HepG2 (cell line): Measurements from ENCODE around the gene SPG7. TPM values are rescaled to one million over a fixed set of nuclear protein-coding genes. Genes with fewer than 3 reads are reported as not detected.

ENCODE experiments used
- ATAC-seq: fragments of 200-7000 bp; cut with Tn5 transposase; 3 replicates; pipeline ENCODE4 v1.9.1; 2020; ENCODE audit warnings: mild to moderate bottlenecking, moderate library complexity
- BruUV-seq: library from RNA; stranded (reverse); fragments of 400-500 nt; replicated peaks from 2 replicates; lab custom pipeline; 2021; lab: Mats Ljungman, UMichigan
- CTCF ChIA-PET: fragments of 300-600 bp; formaldehyde crosslinking; extraction: SDS; loops from one replicate; lab custom pipeline; 2021; ENCODE audit warnings: low total read pairs, inconsistent platforms, low intra/inter-chr PET ratio; lab: Yijun Ruan, JAX
- POLR2A ChIA-PET: fragments of 350-600 bp; sonication (Branson Sonifier 250); formaldehyde crosslinking; loops from one replicate; lab custom pipeline; 2020; ENCODE audit warnings: antibody characterized with exemption, inconsistent platforms; lab: Yijun Ruan, JAX
- DNase-seq: peaks from one replicate; pipeline ENCODE4 v3.0.0-alpha.2; 2015; ENCODE audit warnings: low spot score
- FAIRE-seq: peaks from 3 replicates; lab custom pipeline; 2011; peaks lifted over from hg19 to GRCh38; lab: Jason Lieb, UNC
- H2AFZ ChIP-seq: one replicate; pipeline ENCODE4 v1.6.1; 2011; ENCODE audit warnings: low read length, inconsistent platforms
- H3K27ac ChIP-seq: fragments of 300-600 bp; 3 replicates; pipeline ENCODE4 v1.8.0; 2011; ENCODE audit warnings: mixed run types, mild to moderate bottlenecking, mixed read lengths, low read length, inconsistent platforms; ENCODE audit not compliant: insufficient read depth; ENCODE audit errors: extremely low read length
- H3K27me3 ChIP-seq, 2 experiments: fragments of 200-600 bp in 1 of 2; 2 replicates in 1 of 2; 3 replicates in 1 of 2; pipeline versions ENCODE4 v1.6.0 to v1.8.0; 2011; ENCODE audit warnings: low read length in 2 of 2, mild to moderate bottlenecking in 2 of 2, moderate library complexity in 2 of 2, inconsistent platforms in 1 of 2; ENCODE audit not compliant: insufficient read depth in 2 of 2, control insufficient read depth in 1 of 2
- H3K36me3 ChIP-seq, 2 experiments: fragments of 200-600 bp in 1 of 2; replicated peaks in 1 of 2; 2 replicates in 1 of 2; 3 replicates in 1 of 2; pipeline versions ENCODE4 v1.5.1 to v1.8.0; 2011; ENCODE audit warnings: low read length in 2 of 2, inconsistent platforms in 1 of 2; ENCODE audit not compliant: insufficient read depth in 2 of 2, control insufficient read depth in 1 of 2
- H3K4me1 ChIP-seq: 2 replicates; pipeline ENCODE4 v1.5.1; 2012; ENCODE audit warnings: low read length, inconsistent platforms; ENCODE audit not compliant: insufficient read depth
- H3K4me2 ChIP-seq: 2 replicates; pipeline ENCODE4 v1.6.0; 2011; ENCODE audit warnings: low read depth, low read length, inconsistent platforms
- H3K4me3 ChIP-seq, 3 experiments: fragments of 200-600 bp in 1 of 3; sonication (generic), shearing (Covaris generic) in 1 of 3; replicated peaks in 1 of 3; 2 replicates each; pipeline ENCODE4 v1.5.1; 2011 to 2016; ENCODE audit warnings: low read length in 3 of 3, inconsistent platforms in 2 of 3, low read depth in 2 of 3, mild to moderate bottlenecking in 2 of 3, control low read depth in 1 of 3, mixed read lengths in 1 of 3; ENCODE audit not compliant: insufficient read depth in 1 of 3
- H3K79me2 ChIP-seq: one replicate; pipeline ENCODE4 v1.6.1; 2011; ENCODE audit warnings: low read length, inconsistent platforms; ENCODE audit not compliant: insufficient read depth
- H3K9ac ChIP-seq: 2 replicates; pipeline ENCODE4 v1.6.0; 2011; ENCODE audit warnings: mild to moderate bottlenecking, low read depth, low read length, inconsistent platforms; ENCODE audit not compliant: insufficient read depth
- H3K9me3 ChIP-seq: 2 replicates; pipeline ENCODE4 v1.5.1; 2012; ENCODE audit warnings: mild to moderate bottlenecking, low read length
- H4K20me1 ChIP-seq: 2 replicates; pipeline ENCODE4 v1.6.0; 2011; ENCODE audit warnings: inconsistent platforms, mild to moderate bottlenecking, low read length, moderate library complexity; ENCODE audit not compliant: insufficient read depth
- DDIT3 ChIP-seq: sonication (generic); formaldehyde crosslinking; IDR thresholded peaks from 2 replicates; pipeline ENCODE4 v1.4.0; 2020; ENCODE audit warnings: mild to moderate bottlenecking, missing genetic modification reagents
- ERF ChIP-seq: IDR thresholded peaks from 2 replicates; pipeline ENCODE4 v1.6.1; 2018; ENCODE audit warnings: missing biosample characterization, missing genetic modification reagents
- HMGA1 ChIP-seq: sonication (generic); formaldehyde crosslinking; conservative IDR thresholded peaks from 2 replicates; pipeline ENCODE4 v1.4.0; 2020; ENCODE audit warnings: missing genetic modification reagents
- HNRNPL ChIP-seq: fragments of 200-400 bp; formaldehyde crosslinking; IDR thresholded peaks from 2 replicates; pipeline ENCODE4 v1.6.1; 2017; ENCODE audit warnings: mild to moderate bottlenecking, low read depth, low read length
- MAFG ChIP-seq: sonication (generic); formaldehyde crosslinking; IDR thresholded peaks from 2 replicates; pipeline ENCODE4 v1.5.1; 2020; ENCODE audit warnings: mild to moderate bottlenecking, missing genetic modification reagents
- MIXL1 ChIP-seq: IDR thresholded peaks from 2 replicates; pipeline ENCODE4 v1.6.1; 2016
- MTERF4 ChIP-seq: sonication (generic); formaldehyde crosslinking; IDR thresholded peaks from 2 replicates; pipeline ENCODE4 v1.8.0; 2023; ENCODE audit warnings: mild to moderate bottlenecking, missing genetic modification reagents
- PITX1 ChIP-seq: sonication (generic); formaldehyde crosslinking; IDR thresholded peaks from 2 replicates; pipeline ENCODE4 v1.5.1; 2020; ENCODE audit warnings: mild to moderate bottlenecking, missing genetic modification reagents
- PRDM4 ChIP-seq: sonication (generic); formaldehyde crosslinking; IDR thresholded peaks from 2 replicates; pipeline ENCODE4 v1.9.0; 2021; ENCODE audit warnings: missing genetic modification reagents, borderline replicate concordance
- SNAI1 ChIP-seq: sonication (generic); formaldehyde crosslinking; IDR thresholded peaks from 2 replicates; pipeline ENCODE4 v1.5.0; 2020; ENCODE audit warnings: mild to moderate bottlenecking, missing genetic modification reagents, borderline replicate concordance
- TFE3 ChIP-seq: IDR thresholded peaks from 2 replicates; pipeline ENCODE4 v1.6.1; 2016
- THRA ChIP-seq: sonication (generic); formaldehyde crosslinking; IDR thresholded peaks from 2 replicates; pipeline ENCODE4 v1.4.0; 2020; ENCODE audit warnings: missing genetic modification reagents, borderline replicate concordance
- ZIK1 ChIP-seq: sonication (generic); formaldehyde crosslinking; IDR thresholded peaks from 2 replicates; pipeline ENCODE4 v1.5.0; 2020; ENCODE audit warnings: mild to moderate bottlenecking, low read depth, missing genetic modification reagents, borderline replicate concordance
- ZMAT3 ChIP-seq: sonication (generic); formaldehyde crosslinking; conservative IDR thresholded peaks from 2 replicates; pipeline ENCODE4 v1.7.0; 2021; ENCODE audit warnings: missing genetic modification reagents
- ZNF17 ChIP-seq: sonication (generic); formaldehyde crosslinking; IDR thresholded peaks from 2 replicates; pipeline ENCODE4 v1.5.0; 2020; ENCODE audit warnings: mild to moderate bottlenecking, missing genetic modification reagents
- ZNF232 ChIP-seq: sonication (generic); formaldehyde crosslinking; IDR thresholded peaks from 2 replicates; pipeline ENCODE4 v1.4.0; 2020; ENCODE audit warnings: missing genetic modification reagents, borderline replicate concordance
- ZNF839 ChIP-seq: sonication (generic); formaldehyde crosslinking; IDR thresholded peaks from 2 replicates; pipeline ENCODE4 v1.4.0; 2020; ENCODE audit warnings: missing genetic modification reagents, mild to moderate bottlenecking, borderline replicate concordance
- ZSCAN22 ChIP-seq: sonication (generic); formaldehyde crosslinking; IDR thresholded peaks from 2 replicates; pipeline ENCODE4 v1.4.0; 2020; ENCODE audit warnings: mild to moderate bottlenecking, missing genetic modification reagents
- WGBS: methylation state at CpG from one replicate; pipeline ENCODE4 v1.1.6; 2017; ENCODE audit warnings: low lambda C conversion rate; 5-methylcytosine and 5-hydroxymethylcytosine counted together
- in situ Hi-C: cut with HindIII; loops from 2 replicates; pipeline ENCODE4 v1.10.0; 2017; ENCODE audit warnings: low pct_unique_long_range_greater_than_20kb; ENCODE audit not compliant: extremely low pct_ligation_motif_present
- intact Hi-C: fragments of 100-400 bp; cut with micrococcal nuclease; formaldehyde crosslinking; loops from one replicate; pipeline ENCODE4 v1.10.0; 2022; ENCODE audit not compliant: unreplicated experiment
- polyA plus RNA-seq, 8 experiments: library from polyadenylated mRNA; depleted of rRNA in 3 of 8; stranded (reverse) in 7 of 8; unstranded in 1 of 8; fragments of >200 nt; fragmentation: Illumina TruSeq in 4 of 8; extraction: Trizol in 4 of 8; gene quantifications; 2 replicates each; pipeline versions ENCODE4 v1.2.1 to v1.2.3, GENCODE V29; 2011 to 2016; ENCODE audit warnings: low read depth in 4 of 8, missing spikeins in 1 of 8, mixed read lengths in 1 of 8; ENCODE audit not compliant: insufficient read depth in 1 of 8
- total RNA-seq, 5 experiments: library from RNA; depleted of rRNA; stranded (reverse); fragments of >200 nt; fragmentation: Illumina TruSeq; extraction: Trizol; gene quantifications; 2 replicates each; pipeline ENCODE4 v1.2.3, GENCODE V29; 2016; ENCODE audit warnings: low read depth in 1 of 5

The SPG7 gene
- total and polyA plus RNA-seq, 2 of the 13 experiments (the other 11 are each of a cell fraction or from before 2014, with no cell fraction given), result 66.0 to 136 TPM

GRCh38 chr16:89491238-89491869 is 16.8 kb upstream of the SPG7 start:
- in situ Hi-C loops, result no loop called here
- Histone ChIP-seq H3K4me3 (peak overlapping the region; percentile 61 to 93 (median 85)), H3K36me3 (peaks cover 0 to 2% of the 10 kb centered on the region in 2 experiments; a peak in 3 of 5 replicates), H4K20me1 (peaks cover 27% of the 10 kb centered on the region), H3K4me1 (peaks cover 54% of the 10 kb centered on the region), H2AFZ (no peak overlapping the region), H3K27me3 (no peaks in the 10 kb centered on the region; a peak in 1 of 5 replicates), H3K9me3 (no peaks in the 10 kb centered on the region), H3K4me2 (peak overlapping the region; percentile 83), H3K79me2 (peaks cover 43% of the 10 kb centered on the region), H3K27ac (peak overlapping the region; percentile 81), H3K9ac (peak overlapping the region; percentile 86)
- ATAC-seq, result peak; percentile 39
- intact Hi-C loops, result loop anchor here (2.0 kb wide), 1 partner anchor 13 kb away; no protein-coding TSS in a partner anchor
- WGBS, result 1% methylated on average over 19 of the region's 22 CpGs
- peak; percentile 66 for DNase-seq
- TSS peak; percentile 82 for BruUV-seq
- no peak for FAIRE-seq
- POLR2A ChIA-PET, result interaction anchor here (0.7 to 2.5 kb wide), 4 partner anchors 11 to 121 kb away, joined by 3 to 12 read pairs (median 4); partner anchors contain the start of gene SPG7
- CTCF ChIA-PET, result no interaction called here
- TF ChIP-seq ZNF232 (CRISPR knock-in tag) (no peak), ZSCAN22 (CRISPR knock-in tag) (no peak), ZNF839 (CRISPR knock-in tag) (no peak), ZMAT3 (CRISPR knock-in tag) (0 out of 2 replicates have a peak, but pooled peaks have one; percentile 14), ZNF17 (CRISPR knock-in tag) (no peak), MIXL1 (CRISPR knock-in tag) (no peak), PITX1 (CRISPR knock-in tag) (no peak), DDIT3 (CRISPR knock-in tag) (no peak), ZIK1 (no peak), SNAI1 (CRISPR knock-in tag) (no peak; the same call in 1 of the 2 replicates), HNRNPL (no peak), HMGA1 (CRISPR knock-in tag) (no peak), TFE3 (CRISPR knock-in tag) (no peak), MAFG (CRISPR knock-in tag) (no peak), PRDM4 (CRISPR knock-in tag) (no peak), THRA (no peak; the same call in 1 of the 2 replicates), MTERF4 (CRISPR knock-in tag) (no peak; the same call in 1 of the 2 replicates), ERF (CRISPR knock-in tag) (no peak)
